ENCODE results near the gene KCNQ4.
A peak's percentile ranks its signal among the peaks of the same experiment; 100 is the strongest.

Gene KCNQ4

GRCh38 chr1:40823345-40823744 is 39.8 kb downstream of the KCNQ4 start:
- H2BK5ac ChIP-seq (ENCODE audit: low read length) = peak overlapping the region; percentile 69
- no CpG with 5 or more reads among the region's 4 CpGs for WGBS, 2 donors (ENCODE audit: extremely low coverage in 2 of 2, insufficient read length in 2 of 2, insufficient replicate concordance in 1 of 2)
- H3K36me3 ChIP-seq (replicated peaks in 1 of 2; ENCODE audit: control insufficient read depth in 2 of 2, insufficient read depth in 2 of 2, low read length in 2 of 2) = no peaks in the 10 kb centered on the region
- H3K4me1 ChIP-seq (ENCODE audit: control insufficient read depth in 2 of 2, insufficient read depth in 1 of 2, low read depth in 1 of 2, low read length in 2 of 2) = peaks cover 18 to 45% of the 10 kb centered on the region in 2 donors
- no peak for DNase-seq (ENCODE audit: low spot score)
- no peak overlapping the region for H4K8ac ChIP-seq (ENCODE audit: low read depth, low read length)
- H3K27ac ChIP-seq (replicated peaks; ENCODE audit: low read length) = no peak overlapping the region
- H2BK12ac ChIP-seq (ENCODE audit: low read length) = peak overlapping the region; percentile 97
- no peaks in the 10 kb centered on the region for H3K9me3 ChIP-seq (replicated peaks in 1 of 2; ENCODE audit: control insufficient read depth in 2 of 2, insufficient read depth in 1 of 2, low read depth in 1 of 2, low read length in 2 of 2)
- peak overlapping the region; percentile 96 for H3K18ac ChIP-seq (ENCODE audit: low read length)
- H2AK5ac ChIP-seq (ENCODE audit: low read depth, low read length) = peak overlapping the region; percentile 99
- H3K9ac ChIP-seq (ENCODE audit: low read depth, low read length, poor library complexity) = no peak overlapping the region
- H2AFZ ChIP-seq (ENCODE audit: low read length) = no peak overlapping the region
- peak overlapping the region; percentile 48 for H3K14ac ChIP-seq (ENCODE audit: low read length)
- no peaks in the 10 kb centered on the region for H3K79me1 ChIP-seq (ENCODE audit: low read depth, low read length)
- H3K4me3 ChIP-seq (ENCODE audit: low read length in 2 of 2) = no peak overlapping the region
- H2BK15ac ChIP-seq (ENCODE audit: low read length) = peak overlapping the region; percentile 97
- H3K4ac ChIP-seq (ENCODE audit: low read length) = peak overlapping the region; percentile 97
- peak overlapping the region; percentile 69 for H2BK120ac ChIP-seq (ENCODE audit: low read depth, low read length)
- peak overlapping the region; percentile 82 for H4K91ac ChIP-seq (ENCODE audit: low read depth, low read length, poor library complexity)
- no peak overlapping the region for H3K4me2 ChIP-seq (ENCODE audit: insufficient read depth, low read length, poor library complexity, severe bottlenecking)
- H3K27me3 ChIP-seq (ENCODE audit: control insufficient read depth in 3 of 3, insufficient read depth in 3 of 3, low read depth in 1 of 3, low read length in 3 of 3) = peaks cover 0 to 73% (median 5%) of the 10 kb centered on the region in 3 experiments
- H3K23ac ChIP-seq (ENCODE audit: low read depth, low read length, poor library complexity) = peak overlapping the region; percentile 50

DNA sequence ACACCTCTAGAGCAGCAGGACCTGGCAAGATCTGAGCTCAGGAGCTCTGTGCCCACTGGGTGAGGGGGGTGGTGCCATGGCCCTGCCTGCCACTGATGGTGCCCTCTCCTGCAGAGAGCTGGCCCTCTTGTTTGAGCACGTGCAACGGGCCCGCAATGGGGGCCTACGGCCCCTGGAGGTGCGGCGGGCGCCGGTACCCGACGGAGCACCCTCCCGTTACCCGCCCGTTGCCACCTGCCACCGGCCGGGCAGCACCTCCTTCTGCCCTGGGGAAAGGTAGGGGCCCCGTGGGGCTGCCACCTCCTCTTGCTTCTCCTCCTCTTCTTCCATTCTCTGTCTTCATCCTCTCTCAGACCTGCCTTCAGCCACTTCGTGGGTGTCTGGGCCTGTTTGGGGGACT is 40.4 kb downstream of the KCNQ4 start:
- peak overlapping the region; percentile 69 for H2BK120ac ChIP-seq (ENCODE audit: low read depth, low read length)
- no peak overlapping the region for H4K8ac ChIP-seq (ENCODE audit: low read depth, low read length)
- H3K9ac ChIP-seq (ENCODE audit: low read depth, low read length, poor library complexity) = peak overlapping the region; percentile 34
- H2AK5ac ChIP-seq (ENCODE audit: low read depth, low read length) = peak overlapping the region; percentile 99
- WGBS, 2 donors (ENCODE audit: extremely low coverage in 2 of 2, insufficient read length in 2 of 2, insufficient replicate concordance in 1 of 2) = no CpG with 5 or more reads among the region's 17 CpGs
- H3K14ac ChIP-seq (ENCODE audit: low read length) = peak overlapping the region; percentile 49
- peak overlapping the region; percentile 97 for H2BK15ac ChIP-seq (ENCODE audit: low read length)
- H3K23ac ChIP-seq (ENCODE audit: low read depth, low read length, poor library complexity) = peak overlapping the region; percentile 50
- peak overlapping the region; percentile 96 for H3K18ac ChIP-seq (ENCODE audit: low read length)
- H2AFZ ChIP-seq (ENCODE audit: low read length) = no peak overlapping the region
- H3K27ac ChIP-seq (replicated peaks; ENCODE audit: low read length) = no peak overlapping the region
- peak overlapping the region; percentile 97 for H2BK12ac ChIP-seq (ENCODE audit: low read length)
- peak overlapping the region; percentile 96 for H4K91ac ChIP-seq (ENCODE audit: low read depth, low read length, poor library complexity)
- no peak overlapping the region for H3K4me2 ChIP-seq (ENCODE audit: insufficient read depth, low read length, poor library complexity, severe bottlenecking)
- H3K4me3 ChIP-seq (ENCODE audit: low read length in 2 of 2) = no peak overlapping the region
- DNase-seq (ENCODE audit: low spot score) = no peak
- H2BK5ac ChIP-seq (ENCODE audit: low read length) = peak overlapping the region; percentile 69
- peaks cover 0 to 74% (median 5%) of the 10 kb centered on the region in 3 experiments for H3K27me3 ChIP-seq (ENCODE audit: control insufficient read depth in 3 of 3, insufficient read depth in 3 of 3, low read depth in 1 of 3, low read length in 3 of 3)
- no peaks in the 10 kb centered on the region for H3K36me3 ChIP-seq (replicated peaks in 1 of 2; ENCODE audit: control insufficient read depth in 2 of 2, insufficient read depth in 2 of 2, low read length in 2 of 2)
- peaks cover 16 to 44% of the 10 kb centered on the region in 2 donors for H3K4me1 ChIP-seq (ENCODE audit: control insufficient read depth in 2 of 2, insufficient read depth in 1 of 2, low read depth in 1 of 2, low read length in 2 of 2)
- H3K4ac ChIP-seq (ENCODE audit: low read length) = peak overlapping the region; percentile 97
- H3K9me3 ChIP-seq (replicated peaks in 1 of 2; ENCODE audit: control insufficient read depth in 2 of 2, insufficient read depth in 1 of 2, low read depth in 1 of 2, low read length in 2 of 2) = no peaks in the 10 kb centered on the region
- H3K79me1 ChIP-seq (ENCODE audit: low read depth, low read length) = no peaks in the 10 kb centered on the region

- Histone ChIP-seq H4K91ac (ENCODE audit: low read depth, low read length, poor library complexity) (peak overlapping the region; percentile 96), H2AK5ac (ENCODE audit: low read depth, low read length) (peak overlapping the region; percentile 99), H3K9ac (ENCODE audit: low read depth, low read length, poor library complexity) (no peak overlapping the region), H2AFZ (ENCODE audit: low read length) (peak overlapping the region; percentile 5), H2BK15ac (ENCODE audit: low read length) (peak overlapping the region; percentile 97), H3K9me3 (replicated peaks in 1 of 2; ENCODE audit: control insufficient read depth in 2 of 2, insufficient read depth in 1 of 2, low read depth in 1 of 2, low read length in 2 of 2) (peaks cover 0 to under 1% of the 10 kb centered on the region in 2 donors), H4K8ac (ENCODE audit: low read depth, low read length) (no peak overlapping the region), H2BK5ac (ENCODE audit: low read length) (peak overlapping the region; percentile 69), H3K4ac (ENCODE audit: low read length) (peak overlapping the region; percentile 47), H3K4me2 (ENCODE audit: insufficient read depth, low read length, poor library complexity, severe bottlenecking) (peak overlapping the region; percentile 42), H3K36me3 (replicated peaks in 1 of 2; ENCODE audit: control insufficient read depth in 2 of 2, insufficient read depth in 2 of 2, low read length in 2 of 2) (no peaks in the 10 kb centered on the region), H3K79me1 (ENCODE audit: low read depth, low read length) (no peaks in the 10 kb centered on the region), H3K23ac (ENCODE audit: low read depth, low read length, poor library complexity) (no peak overlapping the region), H2BK12ac (ENCODE audit: low read length) (peak overlapping the region; percentile 95), H3K18ac (ENCODE audit: low read length) (peak overlapping the region; percentile 96), H3K27ac (replicated peaks; ENCODE audit: low read length) (peak overlapping the region; percentile 82), H3K14ac (ENCODE audit: low read length) (no peak overlapping the region), H3K4me3 (ENCODE audit: low read length in 2 of 2) (no peak overlapping the region), H2BK120ac (ENCODE audit: low read depth, low read length) (peak overlapping the region; percentile 69), H3K27me3 (ENCODE audit: control insufficient read depth in 3 of 3, insufficient read depth in 3 of 3, low read depth in 1 of 3, low read length in 3 of 3) (peaks cover 0 to 73% (median under 1%) of the 10 kb centered on the region in 3 experiments), H3K4me1 (ENCODE audit: control insufficient read depth in 2 of 2, insufficient read depth in 1 of 2, low read depth in 1 of 2, low read length in 2 of 2) (peaks cover 16 to 40% of the 10 kb centered on the region in 2 donors)
- DNase-seq (ENCODE audit: low spot score) = peak; percentile 93
- no CpG with 5 or more reads among the region's 18 CpGs for WGBS, 2 donors (ENCODE audit: extremely low coverage in 2 of 2, insufficient read length in 2 of 2, insufficient replicate concordance in 1 of 2)
Observed at GRCh38 chr1:40824591-40825434, 41.2 kb downstream of the KCNQ4 start.

- no peaks in the 10 kb centered on the region for H3K36me3 ChIP-seq (replicated peaks in 1 of 2; ENCODE audit: control insufficient read depth in 2 of 2, insufficient read depth in 2 of 2, low read length in 2 of 2)
- H3K23ac ChIP-seq (ENCODE audit: low read depth, low read length, poor library complexity) = no peak overlapping the region
- no peak overlapping the region for H3K14ac ChIP-seq (ENCODE audit: low read length)
- no CpG with 5 or more reads among the region's 3 CpGs for WGBS, 2 donors (ENCODE audit: extremely low coverage in 2 of 2, insufficient read length in 2 of 2, insufficient replicate concordance in 1 of 2)
- H2AFZ ChIP-seq (ENCODE audit: low read length) = peak overlapping the region; percentile 5
- H2BK120ac ChIP-seq (ENCODE audit: low read depth, low read length) = no peak overlapping the region
- H4K91ac ChIP-seq (ENCODE audit: low read depth, low read length, poor library complexity) = no peak overlapping the region
- H3K4me2 ChIP-seq (ENCODE audit: insufficient read depth, low read length, poor library complexity, severe bottlenecking) = peak overlapping the region; percentile 13
- H2BK5ac ChIP-seq (ENCODE audit: low read length) = no peak overlapping the region
- DNase-seq (ENCODE audit: low spot score) = no peak
- no peak overlapping the region for H2BK15ac ChIP-seq (ENCODE audit: low read length)
- no peaks in the 10 kb centered on the region for H3K79me1 ChIP-seq (ENCODE audit: low read depth, low read length)
- peak overlapping the region; percentile 42 for H2AK5ac ChIP-seq (ENCODE audit: low read depth, low read length)
- H3K27ac ChIP-seq (replicated peaks; ENCODE audit: low read length) = peak overlapping the region; percentile 82
- H2BK12ac ChIP-seq (ENCODE audit: low read length) = no peak overlapping the region
- H3K9ac ChIP-seq (ENCODE audit: low read depth, low read length, poor library complexity) = peak overlapping the region; percentile 50
- H3K9me3 ChIP-seq (replicated peaks in 1 of 2; ENCODE audit: control insufficient read depth in 2 of 2, insufficient read depth in 1 of 2, low read depth in 1 of 2, low read length in 2 of 2) = peaks cover 0 to 4% of the 10 kb centered on the region in 2 donors
- H4K8ac ChIP-seq (ENCODE audit: low read depth, low read length) = no peak overlapping the region
- H3K4me3 ChIP-seq (ENCODE audit: low read length in 2 of 2) = no peak overlapping the region
- H3K4me1 ChIP-seq (ENCODE audit: control insufficient read depth in 2 of 2, insufficient read depth in 1 of 2, low read depth in 1 of 2, low read length in 2 of 2) = peaks cover 16 to 38% of the 10 kb centered on the region in 2 donors
- H3K18ac ChIP-seq (ENCODE audit: low read length) = peak overlapping the region; percentile 73
- peaks cover 0 to 72% (median 2%) of the 10 kb centered on the region in 3 experiments for H3K27me3 ChIP-seq (ENCODE audit: control insufficient read depth in 3 of 3, insufficient read depth in 3 of 3, low read depth in 1 of 3, low read length in 3 of 3)
- H3K4ac ChIP-seq (ENCODE audit: low read length) = no peak overlapping the region
Observed at GRCh38 chr1:40825435-40825788, 41.8 kb downstream of the KCNQ4 start.

Data from neuronal stem cell (in vitro differentiated cells).